Stimulated activated CD8-positive, alpha-beta memory T cell treated with anti-CD3 and anti-CD28 coated beads, Interleukin-15, amount 100 ng/mL, for 48 hours (primary cell): ENCODE data around the gene WWOX.

Experiments
- DNase-seq, 2 donors: peaks; one replicate each; pipeline ENCODE4 v3.0.0-alpha.2; 2020; ENCODE audit warnings: low read depth in 2 of 2

Gene WWOX

DNA sequence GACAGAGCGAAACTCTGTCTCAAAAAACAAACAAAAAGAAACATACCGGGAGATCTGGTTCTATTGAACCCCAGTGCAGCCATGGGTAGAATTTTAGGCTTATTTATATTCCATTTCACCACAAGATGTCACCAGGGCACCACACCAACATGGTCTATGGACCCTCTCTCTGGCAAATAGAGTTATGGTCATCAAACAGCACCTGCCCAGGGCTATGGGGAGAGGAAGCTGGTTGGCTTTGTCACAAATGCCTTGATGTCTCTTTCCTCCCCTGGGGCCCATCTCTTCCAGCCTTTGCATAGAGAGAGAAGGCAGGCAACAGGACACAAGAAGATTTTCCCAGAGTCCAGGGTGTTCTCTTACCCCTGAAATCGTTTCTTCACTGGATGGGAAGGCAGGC is 128.4 kb downstream of the WWOX start:
- DNase-seq, result no peak

GRCh38 chr16:78228704-78229103 is 129.2 kb downstream of the WWOX start:
- DNase-seq, result no peak

DNA sequence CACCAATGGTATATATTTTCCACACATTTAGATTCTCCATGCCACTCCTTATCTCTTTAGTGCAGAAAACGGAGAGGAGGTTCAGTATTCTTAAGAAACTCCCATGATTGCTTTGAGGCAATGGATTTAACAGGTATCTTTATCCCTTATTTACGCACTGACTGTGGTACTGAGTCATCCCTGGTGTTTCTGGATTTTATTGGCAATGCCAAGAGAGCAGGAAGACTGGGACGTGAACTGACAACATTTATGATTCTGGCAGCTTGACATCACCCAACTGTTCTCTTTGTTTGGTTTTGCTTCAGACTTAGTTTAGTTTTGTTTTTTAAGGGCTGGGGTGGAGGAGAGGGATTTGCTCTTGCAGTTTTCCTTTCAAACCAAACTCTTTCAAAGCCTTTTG is 131.4 kb downstream of the WWOX start:
- DNase-seq, result no peak

GRCh38 chr16:78235168-78235800 is 135.8 kb downstream of the WWOX start:
- DNase-seq, result peak; percentile 39 to 49

GRCh38 chr16:78235876-78236275 is 136.4 kb downstream of the WWOX start:
- DNase-seq, result no peak

DNA sequence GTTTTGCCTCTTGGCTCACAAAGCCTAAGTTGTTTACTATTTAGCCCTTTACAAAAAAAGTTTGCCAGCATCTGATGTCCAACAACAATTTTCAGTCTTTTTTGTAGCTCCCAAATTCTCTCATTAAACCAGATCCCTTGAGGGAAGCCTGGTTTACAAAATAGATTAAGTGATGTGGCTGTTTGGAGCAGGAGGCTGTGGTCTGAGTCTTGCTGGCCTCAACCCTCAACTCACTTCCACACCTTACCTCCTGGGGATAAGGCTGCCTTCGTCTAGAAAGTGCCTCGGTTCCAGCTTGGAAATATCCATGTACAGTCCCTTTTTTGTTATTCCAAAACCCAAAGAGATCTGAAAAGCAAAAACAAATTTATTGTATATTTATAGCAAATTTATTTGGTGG is 138.4 kb downstream of the WWOX start:
- DNase-seq, result no peak

DNA sequence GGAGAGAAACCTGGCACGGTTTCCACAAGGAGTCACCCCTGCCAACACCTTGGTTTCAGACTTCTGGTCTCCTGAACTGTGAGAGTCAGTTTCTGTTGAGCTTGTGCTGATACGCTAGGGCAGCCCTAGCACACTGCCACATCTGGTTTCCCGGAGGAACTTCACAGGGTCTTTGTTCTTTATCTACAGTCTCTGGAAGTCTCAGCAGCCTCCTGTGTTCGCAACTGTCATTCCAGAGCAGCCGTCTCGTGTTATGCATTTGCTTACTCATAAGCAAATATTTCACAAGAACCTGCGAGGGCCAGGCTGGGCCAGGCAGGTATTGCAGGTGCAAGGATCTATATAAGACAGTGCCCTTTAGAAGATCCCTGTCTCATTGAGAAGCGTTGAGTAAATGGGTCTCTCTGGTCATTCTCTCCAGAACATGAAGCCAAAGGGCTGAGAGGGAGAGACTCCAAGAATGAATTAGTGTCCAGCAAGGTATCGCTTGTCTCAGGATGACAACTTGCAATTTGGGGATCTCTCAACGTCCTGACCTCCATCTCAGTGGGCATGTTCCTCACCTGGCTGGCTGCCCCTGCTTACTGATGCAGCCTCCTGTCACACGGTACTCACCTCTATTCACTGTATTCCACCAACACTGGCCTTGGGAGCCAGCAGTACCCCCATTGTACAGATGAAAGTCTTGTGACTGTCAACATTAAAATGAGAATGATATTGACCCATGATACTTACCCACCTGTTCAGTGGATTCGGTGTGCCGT is 141.2 kb downstream of the WWOX start:
- DNase-seq, result no peak

GRCh38 chr16:78242239-78242630 is 142.8 kb downstream of the WWOX start:
- no peak for DNase-seq

DNA sequence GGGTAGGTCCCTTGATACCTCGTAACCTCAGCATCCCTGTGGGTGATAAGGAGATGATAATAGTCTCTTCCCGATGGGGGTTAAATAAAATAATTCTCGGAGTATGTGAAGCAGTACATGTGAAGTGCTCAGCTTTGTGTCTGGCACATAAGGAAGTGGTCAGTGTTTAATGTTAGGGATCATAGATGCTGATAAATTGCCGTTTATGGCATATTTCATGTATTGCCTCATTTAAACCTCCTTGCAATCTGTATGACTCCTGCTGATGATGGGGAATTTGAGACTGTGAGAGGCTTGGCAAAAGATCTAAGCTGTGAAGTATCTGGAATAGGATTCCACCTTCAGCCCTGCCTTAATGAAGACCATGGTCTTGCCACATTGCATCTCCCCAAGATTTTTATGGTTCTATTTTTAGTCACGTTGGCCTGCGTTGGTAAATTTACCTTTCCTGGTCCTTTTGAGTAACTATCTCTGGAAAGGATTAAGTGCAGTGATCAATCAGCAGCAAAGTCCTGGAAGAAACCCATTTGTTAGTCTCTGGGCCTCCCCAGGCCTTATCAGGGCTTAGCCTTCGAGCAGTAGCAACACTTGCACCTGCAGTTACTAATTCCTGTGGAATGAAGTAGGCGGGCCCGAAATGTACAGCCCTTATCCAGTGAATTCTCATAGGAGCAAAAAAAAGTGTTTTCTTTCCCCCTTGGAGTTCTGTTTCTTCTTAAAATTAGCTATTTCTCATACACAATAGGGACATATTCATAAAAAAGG is 144.9 kb downstream of the WWOX start:
- no peak for DNase-seq

- no peak for DNase-seq
These were observed 147.1 kb downstream of the WWOX start for GRCh38 chr16:78246559-78246958.

DNA sequence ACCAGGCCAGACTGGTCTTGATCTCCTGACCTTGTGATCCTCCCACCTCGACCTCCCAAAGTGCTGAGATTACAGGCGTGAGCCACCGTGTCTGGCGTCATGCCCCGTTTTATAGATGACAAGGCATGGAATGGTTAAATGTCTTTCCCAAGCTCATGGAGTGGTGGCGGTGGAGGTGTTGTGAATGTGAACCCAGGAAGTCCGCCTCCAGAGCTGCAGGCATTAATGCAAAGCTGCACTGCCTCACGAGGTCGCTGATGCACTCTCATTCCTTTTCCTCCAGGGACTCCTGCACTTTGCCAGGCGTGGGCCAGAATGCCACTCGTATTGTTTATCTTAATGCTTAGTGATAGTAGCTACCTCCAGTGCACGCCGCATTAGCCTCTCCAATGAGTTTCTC is 149.6 kb downstream of the WWOX start:
- no peak for DNase-seq

GRCh38 chr16:78249832-78250231 is 150.4 kb downstream of the WWOX start:
- no peak for DNase-seq

- no peak for DNase-seq
These were observed 151.7 kb downstream of the WWOX start for GRCh38 chr16:78251115-78251514.

GRCh38 chr16:78252757-78253156 is 153.3 kb downstream of the WWOX start:
- no peak for DNase-seq

DNA sequence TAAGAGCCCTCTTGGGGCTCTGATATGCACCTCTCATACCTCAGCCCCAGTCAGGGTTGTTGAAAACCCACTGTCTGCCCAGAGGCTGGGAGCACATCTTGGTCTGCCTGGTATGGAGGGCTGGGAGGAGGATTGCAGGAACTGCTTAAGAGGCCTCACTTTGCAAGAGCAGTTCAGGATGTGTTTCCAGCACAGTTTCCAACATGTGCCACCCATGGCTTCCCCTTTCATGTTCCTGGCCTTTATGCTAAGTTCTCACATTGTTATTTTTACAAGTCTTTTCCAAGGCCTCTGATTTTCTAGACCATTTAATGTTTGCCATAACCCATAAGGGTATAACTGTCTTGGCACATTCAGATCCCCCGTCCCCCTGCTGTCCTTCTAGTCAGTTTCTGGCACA is 155.4 kb downstream of the WWOX start:
- no peak for DNase-seq

DNA sequence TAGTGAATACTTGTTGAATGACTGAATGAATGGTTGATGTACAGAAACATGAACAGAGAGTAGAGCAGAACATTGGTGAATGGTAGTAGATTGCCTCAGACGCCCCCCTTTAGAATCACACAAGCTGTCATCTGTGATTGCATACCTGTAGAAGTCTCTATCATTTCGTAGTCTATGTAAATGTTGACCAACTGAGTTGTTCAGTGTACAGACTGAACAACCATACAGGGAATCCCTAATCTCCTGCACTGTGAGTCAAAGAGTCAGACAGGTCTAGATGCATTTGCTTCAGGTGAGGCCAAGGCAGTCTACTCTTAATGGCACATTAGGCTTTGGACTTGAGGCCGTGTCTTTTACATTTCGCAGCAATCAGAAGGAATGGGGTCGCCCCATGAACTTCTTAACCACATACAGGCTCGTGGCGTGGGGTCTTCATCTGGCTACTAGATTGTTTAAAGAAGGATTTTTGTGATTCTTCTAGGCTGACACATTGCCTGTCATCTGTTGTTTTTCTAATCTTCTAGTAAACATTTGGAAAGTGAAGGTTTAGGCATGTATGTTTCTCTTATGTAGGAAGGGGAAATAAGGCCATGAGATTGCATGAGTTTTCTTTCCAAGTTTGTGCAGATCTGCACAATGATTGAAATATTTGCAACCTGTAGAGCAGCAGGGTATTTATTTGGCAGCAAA is 157.4 kb downstream of the WWOX start:
- DNase-seq, result no peak

DNA sequence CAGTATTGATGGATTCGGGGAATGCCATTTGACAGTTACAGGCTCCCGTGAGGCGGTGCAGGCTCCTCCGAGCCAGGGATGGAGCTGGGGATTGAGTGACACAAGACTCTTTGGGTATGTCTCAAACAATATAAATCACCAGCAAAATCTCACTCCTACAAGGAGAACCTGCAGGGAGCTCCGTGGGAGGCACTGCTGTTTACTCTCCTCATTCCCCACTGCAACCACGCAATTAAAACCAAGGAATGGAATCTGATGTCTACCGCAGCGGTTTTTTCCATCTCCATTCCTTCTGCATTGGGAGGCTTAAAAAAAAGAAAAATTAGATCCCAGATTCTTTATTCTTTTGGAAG is 157.9 kb downstream of the WWOX start:
- DNase-seq, result no peak

- DNase-seq, result no peak
These were observed 159.1 kb downstream of the WWOX start for GRCh38 chr16:78258375-78259065.

GRCh38 chr16:78259873-78260272 is 160.4 kb downstream of the WWOX start:
- no peak for DNase-seq

DNA sequence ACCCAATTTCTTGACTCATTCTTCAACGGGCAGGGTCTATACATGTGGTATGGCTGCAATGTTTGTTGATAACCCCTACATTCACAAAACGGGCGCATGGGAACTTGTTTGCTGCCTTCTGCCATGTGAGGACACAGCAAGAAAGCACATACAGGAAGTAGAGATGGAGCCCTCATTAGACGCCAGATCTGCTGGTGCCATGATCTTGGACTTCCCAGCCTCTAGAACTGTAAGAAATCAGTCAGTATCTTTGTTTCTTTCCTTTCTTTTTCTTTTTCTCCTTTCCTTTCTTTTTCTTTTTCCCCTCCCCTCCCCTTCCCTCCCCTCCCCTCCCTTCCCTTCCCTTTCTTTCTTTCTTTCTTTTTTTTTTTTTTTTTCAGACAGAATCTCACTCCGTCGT is 165.2 kb downstream of the WWOX start:
- no peak for DNase-seq

- no peak for DNase-seq
These were observed 169.8 kb downstream of the WWOX start for GRCh38 chr16:78269256-78269655.

DNA sequence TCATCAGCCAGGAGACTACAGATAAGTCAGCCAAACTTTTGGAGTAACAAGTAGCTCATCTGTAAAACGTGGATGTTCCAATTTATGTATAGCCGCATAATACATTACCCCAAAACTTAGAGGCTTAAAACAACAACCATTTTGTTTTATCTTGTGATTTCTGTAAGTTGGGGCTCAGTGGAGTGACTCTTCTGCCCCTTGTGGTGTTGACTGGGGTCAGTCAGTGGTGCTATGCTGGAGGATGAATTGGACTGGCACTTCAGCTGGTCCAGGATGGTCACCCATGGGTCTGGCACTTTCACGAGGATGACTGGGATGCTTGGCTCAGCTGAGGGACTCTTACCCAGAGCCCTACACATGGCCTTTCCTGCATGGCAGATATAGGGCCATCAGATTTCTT is 172.5 kb downstream of the WWOX start:
- DNase-seq, result no peak
